KMS-11 (cell line): ENCODE data around the gene PRELID2.

ENCODE experiments used
- H2AFZ ChIP-seq: fragments of 200-600 bp; sonication (generic); 2 replicates; pipeline ENCODE4 v1.6.1; 2016; ENCODE audit warnings: antibody characterized with exemption, mixed run types, low read depth
- H3K27ac ChIP-seq: fragments of 200-600 bp; sonication (generic); 2 replicates; pipeline ENCODE4 v1.6.1; 2016; ENCODE audit warnings: mild to moderate bottlenecking, mixed run types
- H3K27me3 ChIP-seq: fragments of 200-600 bp; sonication (generic); 2 replicates; pipeline ENCODE4 v1.6.1; 2017; ENCODE audit warnings: mild to moderate bottlenecking, low read depth, mixed run types, moderate library complexity; ENCODE audit not compliant: insufficient read depth
- H3K36me3 ChIP-seq: fragments of 200-600 bp; sonication (generic); 2 replicates; pipeline ENCODE4 v1.6.1; 2017; ENCODE audit warnings: mild to moderate bottlenecking, mixed run types; ENCODE audit not compliant: insufficient read depth
- H3K4me1 ChIP-seq: fragments of 200-600 bp; sonication (generic); 2 replicates; pipeline ENCODE4 v1.6.1; 2016; ENCODE audit warnings: mild to moderate bottlenecking, low read depth, mixed run types; ENCODE audit not compliant: poor library complexity, severe bottlenecking
- H3K4me2 ChIP-seq: fragments of 200-600 bp; sonication (generic); 2 replicates; pipeline ENCODE4 v1.7.0; 2016; ENCODE audit warnings: mild to moderate bottlenecking, mixed run types
- H3K4me3 ChIP-seq: fragments of 200-600 bp; sonication (generic); IDR thresholded peaks from 2 replicates; pipeline ENCODE4 v1.6.1; 2017; ENCODE audit warnings: low read depth, low read length, mixed read lengths; ENCODE audit not compliant: insufficient read depth
- H3K79me2 ChIP-seq: fragments of 200-600 bp; sonication (generic); 2 replicates; pipeline ENCODE4 v1.6.1; 2016; ENCODE audit warnings: low read depth, mixed run types; ENCODE audit not compliant: insufficient read depth
- H3K9ac ChIP-seq: fragments of 200-600 bp; sonication (generic); 2 replicates; pipeline ENCODE4 v1.6.1; 2016; ENCODE audit warnings: mild to moderate bottlenecking, mixed run types
- H4K20me1 ChIP-seq: fragments of 200-600 bp; sonication (generic); 2 replicates; pipeline ENCODE4 v1.6.1; 2016; ENCODE audit warnings: mild to moderate bottlenecking, mixed run types; ENCODE audit not compliant: insufficient read depth
- CTCF ChIP-seq: fragments of 200-600 bp; sonication (generic); conservative IDR thresholded peaks from 2 replicates; pipeline ENCODE4 v1.6.1; 2017; ENCODE audit warnings: low read depth, mild to moderate bottlenecking, antibody characterized with exemption, low read length, moderate library complexity, mixed read lengths

The PRELID2 gene

GRCh38 chr5:145723516-145723915 lies 111.6 kb downstream of the PRELID2 start:
- Histone ChIP-seq H2AFZ (no peak overlapping the region), H3K9ac (no peak overlapping the region), H3K4me3 (no peak overlapping the region), H3K4me1 (no peaks in the 10 kb centered on the region), H3K27me3 (no peaks in the 10 kb centered on the region), H3K36me3 (no peaks in the 10 kb centered on the region), H3K27ac (no peak overlapping the region), H4K20me1 (no peaks in the 10 kb centered on the region), H3K79me2 (no peaks in the 10 kb centered on the region), H3K4me2 (no peak overlapping the region)
- no peak for TF ChIP-seq CTCF

- H2AFZ ChIP-seq: no peak overlapping the region
- no peak overlapping the region for H3K4me2 ChIP-seq
- H4K20me1 ChIP-seq: no peaks in the 10 kb centered on the region
- no peaks in the 10 kb centered on the region for H3K27me3 ChIP-seq
- H3K4me1 ChIP-seq: no peaks in the 10 kb centered on the region
- H3K36me3 ChIP-seq: no peaks in the 10 kb centered on the region
- H3K27ac ChIP-seq: no peak overlapping the region
- TF ChIP-seq CTCF: no peak
- H3K9ac ChIP-seq: no peak overlapping the region
- no peak overlapping the region for H3K4me3 ChIP-seq
- H3K79me2 ChIP-seq: no peaks in the 10 kb centered on the region
Measured at GRCh38 chr5:145718956-145719355, 116.2 kb downstream of the PRELID2 start.

GRCh38 chr5:145715412-145715811 lies 119.7 kb downstream of the PRELID2 start:
- H4K20me1 ChIP-seq: no peaks in the 10 kb centered on the region
- TF ChIP-seq CTCF: no peak
- H3K4me3 ChIP-seq: no peak overlapping the region
- H3K4me1 ChIP-seq: no peaks in the 10 kb centered on the region
- no peak overlapping the region for H3K4me2 ChIP-seq
- no peak overlapping the region for H3K27ac ChIP-seq
- H3K9ac ChIP-seq: no peak overlapping the region
- no peaks in the 10 kb centered on the region for H3K79me2 ChIP-seq
- no peaks in the 10 kb centered on the region for H3K36me3 ChIP-seq
- H2AFZ ChIP-seq: no peak overlapping the region
- no peaks in the 10 kb centered on the region for H3K27me3 ChIP-seq

GRCh38 chr5:145712245-145712644 lies 122.9 kb downstream of the PRELID2 start:
- H2AFZ ChIP-seq: no peak overlapping the region
- no peaks in the 10 kb centered on the region for H4K20me1 ChIP-seq
- H3K9ac ChIP-seq: no peak overlapping the region
- no peak overlapping the region for H3K4me3 ChIP-seq
- H3K27ac ChIP-seq: no peak overlapping the region
- no peaks in the 10 kb centered on the region for H3K36me3 ChIP-seq
- no peaks in the 10 kb centered on the region for H3K4me1 ChIP-seq
- TF ChIP-seq CTCF: no peak
- no peaks in the 10 kb centered on the region for H3K79me2 ChIP-seq
- H3K27me3 ChIP-seq: no peaks in the 10 kb centered on the region
- H3K4me2 ChIP-seq: no peak overlapping the region
